SK-N-SH (cell line): ENCODE measurements around the gene AKT3. TPM values are rescaled to one million over a fixed set of nuclear protein-coding genes. Genes with fewer than 3 reads are reported as not detected.

Source experiments
- CTCF ChIA-PET: fragments of 300-600, 350-600 bp; formaldehyde crosslinking; extraction: SDS; loops from one replicate; lab custom pipeline; 2021; lab: Yijun Ruan, JAX
- POLR2A ChIA-PET: fragments of 350-600 bp; sonication (Branson Sonifier 250); formaldehyde crosslinking; extraction: SDS; loops from one replicate; lab custom pipeline; 2020; ENCODE audit warnings: antibody characterized with exemption, inconsistent platforms; lab: Yijun Ruan, JAX
- DNase-seq: peaks from one replicate; pipeline ENCODE4 v3.0.0; 2012
- H2AFZ ChIP-seq: fragments of 200-600 bp; sonication (generic); 2 replicates; pipeline ENCODE4 v1.8.1; 2016; ENCODE audit warnings: antibody characterized with exemption, mild to moderate bottlenecking, low read depth
- H3F3A ChIP-seq: fragments of 200-600 bp; sonication (generic); replicated peaks from 2 replicates; pipeline ENCODE3; 2016; ENCODE audit warnings: antibody characterized with exemption, mild to moderate bottlenecking; ENCODE audit not compliant: insufficient read depth
- H3K27ac ChIP-seq, 2 experiments: fragments of 200-500 bp in 1 of 2; fragments of 200-600 bp in 1 of 2; sonication (Bioruptor generic) in 1 of 2; sonication (generic), shearing (Covaris generic) in 1 of 2; 2 replicates each; pipeline versions ENCODE4 v1.5.1 to v1.6.1; 2014 to 2016; ENCODE audit warnings: low read depth in 2 of 2, inconsistent platforms in 1 of 2, low read length in 1 of 2, mild to moderate bottlenecking in 1 of 2, mixed read lengths in 1 of 2
- H3K27me3 ChIP-seq: fragments of 200-600 bp; sonication (generic), shearing (Covaris generic); 2 replicates; pipeline ENCODE4 v1.6.1; 2016; ENCODE audit warnings: mixed run types; ENCODE audit not compliant: insufficient read depth
- H3K36me3 ChIP-seq, 2 experiments: fragments of 200-500 bp in 1 of 2; fragments of 200-600 bp in 1 of 2; sonication (Bioruptor generic) in 1 of 2; sonication (generic) in 1 of 2; replicated peaks in 1 of 2; 2 replicates each; pipeline versions ENCODE3 to v1.5.1; 2014 to 2016; ENCODE audit warnings: low read length in 1 of 2, mild to moderate bottlenecking in 1 of 2; ENCODE audit not compliant: insufficient read depth in 2 of 2, control insufficient read depth in 1 of 2
- H3K4me1 ChIP-seq, 2 experiments: fragments of 200-500 bp in 1 of 2; fragments of 200-600 bp in 1 of 2; sonication (Bioruptor generic) in 1 of 2; sonication (generic), shearing (Covaris generic) in 1 of 2; 2 replicates each; pipeline versions ENCODE4 v1.5.1 to v1.6.1; 2014 to 2016; ENCODE audit warnings: low read depth in 1 of 2, low read length in 1 of 2, mixed run types in 1 of 2; ENCODE audit not compliant: insufficient read depth in 2 of 2, control insufficient read depth in 1 of 2
- H3K4me2 ChIP-seq: fragments of 200-600 bp; sonication (generic), shearing (Covaris generic); 2 replicates; pipeline ENCODE4 v1.6.1; 2017; ENCODE audit warnings: mixed run types
- H3K4me3 ChIP-seq, 2 experiments: fragments of 200-500 bp in 1 of 2; fragments of 200-600 bp in 1 of 2; sonication (Bioruptor generic) in 1 of 2; sonication (generic), shearing (Covaris generic) in 1 of 2; 2 replicates each; pipeline versions ENCODE4 v1.5.1 to v1.8.1; 2014 to 2016; ENCODE audit warnings: low read depth in 2 of 2, inconsistent platforms in 1 of 2, low read length in 1 of 2, mild to moderate bottlenecking in 1 of 2, mixed read lengths in 1 of 2, moderate library complexity in 1 of 2
- H3K79me2 ChIP-seq: fragments of 200-600 bp; sonication (generic); 2 replicates; pipeline ENCODE4 v1.8.1; 2017; ENCODE audit warnings: mild to moderate bottlenecking; ENCODE audit not compliant: insufficient read depth
- H3K9ac ChIP-seq: fragments of 200-600 bp; sonication (generic); 2 replicates; pipeline ENCODE4 v1.6.1; 2017; ENCODE audit warnings: mixed run types
- H3K9me2 ChIP-seq: fragments of 200-600 bp; sonication (generic); 2 replicates; pipeline ENCODE4 v1.6.1; 2017; ENCODE audit warnings: mixed run types
- H3K9me3 ChIP-seq: fragments of 200-600 bp; sonication (generic); 2 replicates; pipeline ENCODE4 v1.6.1; 2017; ENCODE audit warnings: mixed run types, mild to moderate bottlenecking, moderate library complexity
- H4K20me1 ChIP-seq: fragments of 200-600 bp; sonication (generic); 2 replicates; pipeline ENCODE4 v1.6.1; 2017; ENCODE audit warnings: mild to moderate bottlenecking, mixed run types; ENCODE audit not compliant: insufficient read depth
- ELF1 ChIP-seq: IDR thresholded peaks from 2 replicates; pipeline ENCODE4 v1.4.0; 2012
- GATA2 ChIP-seq: sonication (generic); formaldehyde crosslinking; IDR thresholded peaks from 2 replicates; pipeline ENCODE4 v1.5.0; 2020; ENCODE audit warnings: mild to moderate bottlenecking, missing genetic modification reagents
- MAX ChIP-seq: IDR thresholded peaks from 2 replicates; pipeline ENCODE4 v1.4.0; 2012; ENCODE audit warnings: low read depth
- MEF2A ChIP-seq: IDR thresholded peaks from 2 replicates; pipeline ENCODE4 v1.4.0; 2012; ENCODE audit warnings: low read depth, borderline replicate concordance
- MXI1 ChIP-seq: IDR thresholded peaks from 2 replicates; pipeline ENCODE4 v1.6.1; 2012; ENCODE audit warnings: mild to moderate bottlenecking, low read depth, low read length, improper control_type of control experiment
- NFIC ChIP-seq: IDR thresholded peaks from 2 replicates; pipeline ENCODE4 v1.4.0; 2012; ENCODE audit warnings: borderline replicate concordance
- NRF1 ChIP-seq: IDR thresholded peaks from 2 replicates; pipeline ENCODE4 v1.6.1; 2012; ENCODE audit warnings: low read depth, mild to moderate bottlenecking, low read length
- POLR2AphosphoS5 ChIP-seq: IDR thresholded peaks from 2 replicates; pipeline ENCODE4 v1.6.1; 2012; ENCODE audit warnings: low read depth, low read length
- RCOR1 ChIP-seq: fragments of 150-350 bp; IDR thresholded peaks from 2 replicates; pipeline ENCODE4 v1.6.1; 2017; ENCODE audit warnings: antibody characterized with exemption, low read length
- RFX5 ChIP-seq: IDR thresholded peaks from 2 replicates; pipeline ENCODE4 v1.6.1; 2012; ENCODE audit warnings: mild to moderate bottlenecking, improper control_type of control experiment, low read length
- RXRA ChIP-seq: IDR thresholded peaks from 2 replicates; pipeline ENCODE4 v1.4.0; 2012; ENCODE audit warnings: low read depth, mild to moderate bottlenecking, borderline replicate concordance
- SIN3A ChIP-seq: IDR thresholded peaks from 2 replicates; pipeline ENCODE4 v1.6.1; 2012; ENCODE audit warnings: low read depth, mild to moderate bottlenecking, low read length, moderate library complexity, borderline replicate concordance
- YY1 ChIP-seq: IDR thresholded peaks from 2 replicates; pipeline ENCODE4 v1.4.0; 2012; ENCODE audit warnings: low read depth, mild to moderate bottlenecking
- ZBTB33 ChIP-seq: IDR thresholded peaks from 2 replicates; pipeline ENCODE4 v1.4.0; 2012; ENCODE audit warnings: low read depth, borderline replicate concordance
- WGBS: methylation state at CpG from one replicate; pipeline ENCODE4 v1.1.6; 2017; ENCODE audit warnings: low lambda C conversion rate; 5-methylcytosine and 5-hydroxymethylcytosine counted together
- polyA plus RNA-seq, 3 experiments: library from polyadenylated mRNA; depleted of rRNA; stranded (reverse); fragments of >200 nt; gene quantifications; 2 replicates each; pipeline ENCODE4 v1.2.3, GENCODE V29; 2012
- TF ChIP-seq, protein P1 (sequence below): fragments of 150-350 bp; IDR thresholded peaks from 2 replicates; pipeline ENCODE4 v1.6.1; 2017; ENCODE audit warnings: antibody characterized with exemption, low read length, low read depth, borderline replicate concordance
- TF ChIP-seq, protein P2 (sequence below): fragments of 200-600 bp; sonication (generic); IDR thresholded peaks from 2 replicates; pipeline ENCODE4 v1.6.1; 2017; ENCODE audit warnings: antibody characterized with exemption, mild to moderate bottlenecking, moderate library complexity
- TF ChIP-seq, protein P3 (sequence below): IDR thresholded peaks from 2 replicates; pipeline ENCODE4 v1.4.0; 2012; ENCODE audit warnings: low read depth, borderline replicate concordance

The AKT3 gene
- polyA plus RNA-seq, 1 of the 3 experiments (the other 2 are of a cell fraction), result 12.7 TPM

DNA sequence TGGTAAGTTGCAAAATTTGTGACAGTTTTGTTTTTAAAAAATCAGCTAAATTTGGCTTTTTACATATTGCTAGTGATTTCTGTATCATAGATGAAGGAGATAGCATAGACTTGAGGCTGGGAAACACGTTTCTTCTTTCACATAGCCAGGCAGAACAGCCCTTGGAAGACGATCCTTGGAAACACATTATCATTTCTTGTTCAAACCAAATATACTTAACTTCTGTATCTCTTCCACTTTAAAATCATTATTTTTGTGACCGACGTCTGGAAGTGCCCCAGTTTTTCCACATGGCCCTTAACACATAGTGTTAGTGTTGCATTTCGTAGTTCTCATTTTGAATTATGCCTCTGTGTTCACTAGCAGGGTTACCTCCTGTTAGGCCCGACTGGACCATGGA is 400.7 kb downstream of the AKT3 start:
- H3K4me1 ChIP-seq, result no peaks in the 10 kb centered on the region
- H3K9ac ChIP-seq, result no peak overlapping the region
- H3F3A ChIP-seq, result no peaks in the 10 kb centered on the region
- H2AFZ ChIP-seq, result no peak overlapping the region
- CTCF ChIA-PET, result interaction anchor here (0.7 kb wide), 1 partner anchor 33 kb away, joined by 3 read pairs; no protein-coding TSS in a partner anchor
- TF ChIP-seq MAX (no peak), SIN3A (no peak), GATA2 (CRISPR knock-in tag) (no peak), ELF1 (no peak), NRF1 (no peak), RXRA (no peak), ZBTB33 (no peak), RFX5 (no peak), NFIC (no peak), MEF2A (no peak), YY1 (no peak), RCOR1 (no peak), MXI1 (no peak), POLR2AphosphoS5 (no peak)
- TF ChIP-seq, protein P1, sequence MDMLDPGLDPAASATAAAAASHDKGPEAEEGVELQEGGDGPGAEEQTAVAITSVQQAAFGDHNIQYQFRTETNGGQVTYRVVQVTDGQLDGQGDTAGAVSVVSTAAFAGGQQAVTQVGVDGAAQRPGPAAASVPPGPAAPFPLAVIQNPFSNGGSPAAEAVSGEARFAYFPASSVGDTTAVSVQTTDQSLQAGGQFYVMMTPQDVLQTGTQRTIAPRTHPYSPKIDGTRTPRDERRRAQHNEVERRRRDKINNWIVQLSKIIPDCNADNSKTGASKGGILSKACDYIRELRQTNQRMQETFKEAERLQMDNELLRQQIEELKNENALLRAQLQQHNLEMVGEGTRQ, result no peak
- TF ChIP-seq, protein P2, sequence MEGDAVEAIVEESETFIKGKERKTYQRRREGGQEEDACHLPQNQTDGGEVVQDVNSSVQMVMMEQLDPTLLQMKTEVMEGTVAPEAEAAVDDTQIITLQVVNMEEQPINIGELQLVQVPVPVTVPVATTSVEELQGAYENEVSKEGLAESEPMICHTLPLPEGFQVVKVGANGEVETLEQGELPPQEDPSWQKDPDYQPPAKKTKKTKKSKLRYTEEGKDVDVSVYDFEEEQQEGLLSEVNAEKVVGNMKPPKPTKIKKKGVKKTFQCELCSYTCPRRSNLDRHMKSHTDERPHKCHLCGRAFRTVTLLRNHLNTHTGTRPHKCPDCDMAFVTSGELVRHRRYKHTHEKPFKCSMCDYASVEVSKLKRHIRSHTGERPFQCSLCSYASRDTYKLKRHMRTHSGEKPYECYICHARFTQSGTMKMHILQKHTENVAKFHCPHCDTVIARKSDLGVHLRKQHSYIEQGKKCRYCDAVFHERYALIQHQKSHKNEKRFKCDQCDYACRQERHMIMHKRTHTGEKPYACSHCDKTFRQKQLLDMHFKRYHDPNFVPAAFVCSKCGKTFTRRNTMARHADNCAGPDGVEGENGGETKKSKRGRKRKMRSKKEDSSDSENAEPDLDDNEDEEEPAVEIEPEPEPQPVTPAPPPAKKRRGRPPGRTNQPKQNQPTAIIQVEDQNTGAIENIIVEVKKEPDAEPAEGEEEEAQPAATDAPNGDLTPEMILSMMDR, result no peak
- TF ChIP-seq, protein P3, sequence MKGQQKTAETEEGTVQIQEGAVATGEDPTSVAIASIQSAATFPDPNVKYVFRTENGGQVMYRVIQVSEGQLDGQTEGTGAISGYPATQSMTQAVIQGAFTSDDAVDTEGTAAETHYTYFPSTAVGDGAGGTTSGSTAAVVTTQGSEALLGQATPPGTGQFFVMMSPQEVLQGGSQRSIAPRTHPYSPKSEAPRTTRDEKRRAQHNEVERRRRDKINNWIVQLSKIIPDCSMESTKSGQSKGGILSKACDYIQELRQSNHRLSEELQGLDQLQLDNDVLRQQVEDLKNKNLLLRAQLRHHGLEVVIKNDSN, result no peak
- 97% methylated on average over 6 of the region's 6 CpGs for WGBS
- H3K4me2 ChIP-seq, result no peak overlapping the region
- no peak overlapping the region for H3K27ac ChIP-seq
- DNase-seq, result no peak
- H3K9me2 ChIP-seq, result no peaks in the 10 kb centered on the region
- peaks cover 0 to 5% of the 10 kb centered on the region in 2 experiments for H3K36me3 ChIP-seq
- no peaks in the 10 kb centered on the region for H4K20me1 ChIP-seq
- no peaks in the 10 kb centered on the region for H3K9me3 ChIP-seq
- H3K79me2 ChIP-seq, result no peaks in the 10 kb centered on the region
- POLR2A ChIA-PET, result no interaction called here
- H3K4me3 ChIP-seq, result no peak overlapping the region
- H3K27me3 ChIP-seq, result no peaks in the 10 kb centered on the region
